Hematopoietic multipotent progenitor cell treated with erythropoietin and hydrocortisone succinate and interleukin-3 and kit ligand, for 17 days (in vitro differentiated cells): Measurements from ENCODE around the gene ACTN1.

ENCODE experiments used
- DNase-seq: peaks from one replicate; pipeline ENCODE4 v3.0.0-alpha.2; 2015; ENCODE audit warnings: low spot score

The ACTN1 gene

DNA sequence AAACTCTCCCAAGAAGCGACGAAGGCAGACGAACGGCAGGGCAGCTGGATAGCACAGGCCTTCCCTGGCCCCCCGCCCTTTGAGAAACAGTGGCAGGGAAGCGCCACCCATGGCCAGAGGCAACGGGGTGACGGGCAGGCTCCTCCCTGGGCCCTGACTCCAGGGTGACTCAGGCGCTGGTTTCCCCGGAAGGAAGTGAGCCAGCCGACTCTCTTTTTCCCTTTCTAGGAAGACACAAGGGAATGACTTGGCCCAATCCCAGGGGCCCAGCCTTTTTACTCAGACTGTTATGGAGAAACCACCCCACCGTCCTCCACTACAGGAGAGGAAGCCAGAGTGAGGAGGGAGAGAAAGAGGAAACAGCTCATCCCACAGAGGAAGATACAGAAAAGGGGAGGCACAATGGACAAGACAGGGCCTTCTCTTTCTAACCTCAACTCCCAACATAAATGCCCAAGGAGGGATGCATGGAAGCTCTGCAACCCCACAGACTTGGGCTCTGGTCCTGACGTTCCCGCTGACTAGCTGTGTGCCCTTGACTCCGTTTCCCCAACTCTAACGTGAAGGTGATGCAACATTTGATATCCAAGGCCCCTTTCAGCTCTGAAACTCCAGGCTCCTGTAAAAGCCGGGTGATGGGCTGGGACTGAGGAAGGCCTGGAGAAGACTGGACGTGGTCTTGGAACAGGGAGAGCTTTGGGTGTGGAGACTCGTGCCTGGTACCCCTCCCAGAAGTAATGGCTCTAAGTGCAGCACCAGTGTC, 27.9 kb downstream of the ACTN1 start:
- DNase-seq, result no peak

GRCh38 chr14:68950111-68950510, 29.0 kb downstream of the ACTN1 start:
- no peak for DNase-seq

- no peak for DNase-seq
Measured at GRCh38 chr14:68949601-68949965, 29.5 kb downstream of the ACTN1 start.

GRCh38 chr14:68948686-68949600, 30.2 kb downstream of the ACTN1 start:
- DNase-seq, result no peak

DNA sequence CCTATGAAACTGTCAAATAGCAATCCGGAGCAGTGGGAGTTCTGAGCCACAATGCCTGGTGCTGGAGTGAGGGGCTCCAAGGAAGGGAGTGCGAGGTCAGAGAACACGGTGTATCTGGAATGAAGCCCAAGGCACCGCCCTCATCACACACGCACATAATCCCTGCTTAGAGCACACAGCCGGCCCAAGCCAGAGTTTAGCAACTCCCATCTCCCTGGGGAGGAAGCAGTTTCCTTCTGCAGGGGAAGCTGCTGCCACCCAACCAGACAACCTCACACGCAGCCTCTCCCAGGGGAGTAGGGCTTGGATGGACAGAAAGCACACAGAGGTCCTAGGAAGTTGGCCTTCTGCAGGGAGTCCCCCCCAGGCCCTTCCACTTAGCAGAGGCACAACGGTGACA, 31.3 kb downstream of the ACTN1 start:
- no peak for DNase-seq

GRCh38 chr14:68946489-68946822, 32.6 kb downstream of the ACTN1 start:
- DNase-seq, result no peak

- DNase-seq, result no peak
Measured at GRCh38 chr14:68945585-68946488, 33.3 kb downstream of the ACTN1 start.

- no peak for DNase-seq
Measured at GRCh38 chr14:68945190-68945584, 33.9 kb downstream of the ACTN1 start.

DNA sequence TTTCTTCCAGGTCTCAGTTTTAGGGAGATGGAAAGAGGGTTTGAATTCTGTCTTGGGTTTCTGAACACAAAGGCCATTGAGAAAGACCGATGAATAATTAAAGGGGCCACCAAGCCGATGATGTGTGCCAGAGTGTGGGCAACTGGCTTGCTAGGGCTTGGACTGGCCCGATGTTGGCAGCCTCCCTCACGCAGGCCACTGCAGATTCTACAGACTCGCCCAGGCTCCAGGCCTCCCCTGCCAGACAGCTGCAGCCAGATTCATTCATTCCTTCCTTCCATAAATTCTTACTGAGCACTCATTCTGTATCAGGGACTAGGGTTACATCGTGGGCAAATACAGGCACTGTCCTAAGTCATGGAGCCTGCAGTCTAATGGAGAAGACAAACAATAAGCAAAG, 34.9 kb downstream of the ACTN1 start:
- no peak for DNase-seq

- DNase-seq, result no peak
Measured at GRCh38 chr14:68943107-68943506, 36.0 kb downstream of the ACTN1 start.

- no peak for DNase-seq
Measured at GRCh38 chr14:68942296-68943035, 36.6 kb downstream of the ACTN1 start.

- no peak for DNase-seq
Measured at GRCh38 chr14:68941820-68942219, 37.3 kb downstream of the ACTN1 start.

- DNase-seq, result no peak
Measured at GRCh38 chr14:68940614-68941185, 38.4 kb downstream of the ACTN1 start.

DNA sequence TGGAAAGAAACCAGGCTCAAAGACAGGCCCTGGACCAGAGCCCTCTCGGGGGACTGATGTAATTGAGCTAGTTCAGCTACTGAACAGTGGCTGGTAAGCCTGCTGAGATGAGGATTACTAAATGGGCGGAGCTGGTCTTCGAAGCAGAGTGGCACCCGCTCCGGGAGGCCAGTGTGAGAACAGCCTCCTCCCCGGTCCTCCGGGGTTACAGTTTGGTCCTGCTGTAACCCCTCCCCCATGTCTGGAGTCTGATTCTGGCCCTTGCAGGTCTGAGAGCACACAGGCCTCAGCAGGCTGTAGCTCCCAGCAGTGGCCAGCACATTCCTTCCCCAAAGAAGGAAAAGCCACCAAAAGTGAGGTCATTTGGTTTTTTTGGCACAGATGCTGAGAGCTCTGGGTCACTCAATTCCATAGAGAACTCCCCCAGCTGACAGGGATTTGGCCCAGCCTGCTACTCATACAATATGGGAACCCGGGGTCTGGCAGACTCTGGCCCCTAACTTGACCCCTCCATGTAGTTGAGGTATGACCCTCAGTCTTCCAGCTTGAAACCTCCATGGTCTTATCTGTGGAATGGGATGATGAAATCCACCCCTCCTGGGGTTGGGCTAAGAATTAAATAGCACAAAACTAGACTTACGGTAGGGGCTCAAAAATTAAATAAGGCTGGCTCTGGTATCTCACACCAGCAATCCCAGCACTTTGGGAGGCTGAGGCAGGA, 39.0 kb downstream of the ACTN1 start:
- no peak for DNase-seq

- no peak for DNase-seq
Measured at GRCh38 chr14:68939181-68939892, 39.8 kb downstream of the ACTN1 start.

GRCh38 chr14:68938271-68939150, 40.6 kb downstream of the ACTN1 start:
- no peak for DNase-seq

GRCh38 chr14:68937471-68938270, 41.4 kb downstream of the ACTN1 start:
- peak; percentile 5 for DNase-seq

DNA sequence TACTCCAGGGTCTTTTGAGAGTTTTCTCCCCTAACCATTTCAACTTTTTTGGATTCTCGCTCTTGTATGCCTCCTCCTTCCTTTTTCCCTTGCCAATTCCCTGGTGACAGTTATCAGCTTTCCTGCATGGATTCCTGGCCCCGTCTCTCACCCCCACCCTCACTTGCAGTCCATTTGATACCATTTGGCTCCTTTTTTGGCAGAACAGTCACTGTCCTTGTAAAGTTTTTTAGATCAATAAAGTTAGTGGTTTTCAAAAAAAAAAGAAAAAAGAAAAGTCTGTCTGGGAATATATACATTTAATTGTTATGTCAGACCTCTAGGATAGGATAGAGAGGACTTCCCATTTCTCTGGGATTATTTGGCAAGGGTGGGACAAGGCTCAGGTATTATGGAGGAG, 42.1 kb downstream of the ACTN1 start:
- no peak for DNase-seq
